SJCRH30 (cell line): ENCODE measurements around the gene ANO6. TPM values are rescaled to one million over a fixed set of nuclear protein-coding genes. Genes with fewer than 3 reads are reported as not detected.
"Not testable (repeated sequence)": the region's sequence is repeated elsewhere in the genome, so short reads cannot be mapped to it uniquely, and the experiment has no call there.

Experiments used
- DNase-seq, 2 experiments: peaks; one replicate each; pipeline ENCODE4 v3.0.0-alpha.2; 2015 to 2020
- H3K27ac ChIP-seq: fragments of 250-450 bp; sonication (Bioruptor Pico); 2 replicates; pipeline ENCODE4 v1.5.1; 2020; ENCODE audit warnings: mild to moderate bottlenecking, moderate library complexity
- H3K27me3 ChIP-seq: fragments of 250-450 bp; sonication (Bioruptor Pico); 2 replicates; pipeline ENCODE4 v1.5.1; 2020; ENCODE audit warnings: mild to moderate bottlenecking, moderate library complexity
- H3K36me3 ChIP-seq: fragments of 250-450 bp; sonication (Bioruptor Pico); 2 replicates; pipeline ENCODE4 v1.5.1; 2020; ENCODE audit warnings: mild to moderate bottlenecking, moderate library complexity
- H3K4me1 ChIP-seq: fragments of 250-450 bp; sonication (Bioruptor Pico); 2 replicates; pipeline ENCODE4 v1.5.1; 2020; ENCODE audit warnings: mild to moderate bottlenecking, moderate library complexity
- H3K4me3 ChIP-seq: fragments of 250-450 bp; sonication (Bioruptor Pico); 2 replicates; pipeline ENCODE4 v1.5.1; 2020; ENCODE audit warnings: mild to moderate bottlenecking, moderate library complexity
- H3K9me3 ChIP-seq: fragments of 250-450 bp; sonication (Bioruptor Pico); replicated peaks from 2 replicates; pipeline ENCODE4 v1.5.1; 2020; ENCODE audit warnings: mild to moderate bottlenecking, moderate library complexity
- total RNA-seq: library from RNA; depleted of rRNA; stranded (reverse); fragments of >200 nt; shearing (Covaris generic); gene quantifications from 2 replicates; pipeline ENCODE4 v1.2.3, GENCODE V29; 2014

Gene ANO6
- total RNA-seq, 1 experiment from 2014 or later, result 60.7 TPM

GRCh38 chr12:45243963-45244362 lies 28.1 kb downstream of the ANO6 start:
- no peak overlapping the region for H3K4me3 ChIP-seq
- no peaks in the 10 kb centered on the region for H3K4me1 ChIP-seq
- peaks cover 5% of the 10 kb centered on the region for H3K9me3 ChIP-seq
- H3K36me3 ChIP-seq, result no peaks in the 10 kb centered on the region
- H3K27me3 ChIP-seq, result no peaks in the 10 kb centered on the region
- no peak for DNase-seq
- H3K27ac ChIP-seq, result no peak overlapping the region

GRCh38 chr12:45244561-45245343 lies 28.9 kb downstream of the ANO6 start:
- no peaks in the 10 kb centered on the region for H3K4me1 ChIP-seq
- H3K4me3 ChIP-seq, result no peak overlapping the region
- no peaks in the 10 kb centered on the region for H3K36me3 ChIP-seq
- DNase-seq, result no peak
- no peaks in the 10 kb centered on the region for H3K27me3 ChIP-seq
- H3K9me3 ChIP-seq, result peaks cover 5% of the 10 kb centered on the region
- no peak overlapping the region for H3K27ac ChIP-seq

GRCh38 chr12:45246236-45246635 lies 30.3 kb downstream of the ANO6 start:
- Histone ChIP-seq H3K27me3 (no peaks in the 10 kb centered on the region), H3K9me3 (peaks cover under 1% of the 10 kb centered on the region), H3K27ac (no peak overlapping the region), H3K4me3 (no peak overlapping the region), H3K4me1 (no peaks in the 10 kb centered on the region), H3K36me3 (no peaks in the 10 kb centered on the region)
- no peak for DNase-seq

GRCh38 chr12:45247589-45247988 lies 31.7 kb downstream of the ANO6 start:
- no peaks in the 10 kb centered on the region for H3K36me3 ChIP-seq
- no peak for DNase-seq
- H3K27ac ChIP-seq, result no peak overlapping the region
- no peak overlapping the region for H3K4me3 ChIP-seq
- no peaks in the 10 kb centered on the region; the same call in 1 of the 2 replicates for H3K9me3 ChIP-seq
- no peaks in the 10 kb centered on the region for H3K4me1 ChIP-seq
- no peaks in the 10 kb centered on the region for H3K27me3 ChIP-seq

DNA sequence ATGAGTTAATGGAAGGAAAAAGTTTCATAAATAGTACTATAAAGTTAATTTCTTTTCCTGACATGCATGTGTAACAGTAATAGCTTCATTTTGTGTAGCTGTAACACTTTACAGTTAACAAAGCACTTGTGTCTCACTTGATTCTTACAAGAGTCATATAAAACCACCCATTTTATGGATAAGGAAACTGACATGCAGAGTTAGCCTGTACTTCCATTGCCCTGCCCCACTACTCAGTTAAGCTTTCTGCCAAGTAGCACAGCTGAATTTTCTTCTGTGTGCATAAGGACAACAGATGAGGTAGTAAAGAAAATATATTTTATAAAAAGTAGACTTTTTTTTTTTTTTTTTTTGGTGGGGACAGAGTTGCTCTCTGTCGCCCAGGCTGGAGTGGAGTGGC lies 32.2 kb downstream of the ANO6 start:
- no peak for DNase-seq
- Histone ChIP-seq H3K4me1 (no peaks in the 10 kb centered on the region), H3K9me3 (no peaks in the 10 kb centered on the region; the same call in 1 of the 2 replicates), H3K36me3 (no peaks in the 10 kb centered on the region), H3K27ac (no peak overlapping the region), H3K4me3 (no peak overlapping the region), H3K27me3 (no peaks in the 10 kb centered on the region)

- Histone ChIP-seq H3K4me1 (no peaks in the 10 kb centered on the region), H3K9me3 (no peaks in the 10 kb centered on the region), H3K4me3 (no peak overlapping the region), H3K27me3 (no peaks in the 10 kb centered on the region), H3K36me3 (no peaks in the 10 kb centered on the region), H3K27ac (no peak overlapping the region)
- DNase-seq, result no peak
Measured at GRCh38 chr12:45254254-45254653, 38.4 kb downstream of the ANO6 start.

- Histone ChIP-seq H3K27me3 (no peaks in the 10 kb centered on the region), H3K4me3 (no peak overlapping the region), H3K36me3 (no peaks in the 10 kb centered on the region), H3K4me1 (no peaks in the 10 kb centered on the region), H3K9me3 (no peaks in the 10 kb centered on the region), H3K27ac (no peak overlapping the region)
- no peak for DNase-seq
Measured at GRCh38 chr12:45256721-45257120, 40.8 kb downstream of the ANO6 start.

- no peaks in the 10 kb centered on the region for H3K4me1 ChIP-seq
Measured at GRCh38 chr12:45257185-45257930, 41.5 kb downstream of the ANO6 start.

GRCh38 chr12:45259675-45260074 lies 43.8 kb downstream of the ANO6 start:
- no peak for DNase-seq
- H3K36me3 ChIP-seq, result no peaks in the 10 kb centered on the region
- H3K27me3 ChIP-seq, result no peaks in the 10 kb centered on the region
- H3K4me1 ChIP-seq, result no peaks in the 10 kb centered on the region
- no peak overlapping the region for H3K4me3 ChIP-seq
- no peaks in the 10 kb centered on the region for H3K9me3 ChIP-seq
- no peak overlapping the region for H3K27ac ChIP-seq

More at GRCh38 chr12:45257185-45257930, 41.5 kb downstream of the ANO6 start:
- no peaks in the 10 kb centered on the region for H3K27me3 ChIP-seq
- no peak for DNase-seq
- H3K27ac ChIP-seq, result no peak overlapping the region
- H3K4me3 ChIP-seq, result no peak overlapping the region
- H3K36me3 ChIP-seq, result no peaks in the 10 kb centered on the region
- no peaks in the 10 kb centered on the region for H3K9me3 ChIP-seq

- Histone ChIP-seq H3K27ac (no peak overlapping the region), H3K4me1 (no peaks in the 10 kb centered on the region)
- no peak for DNase-seq
Measured at GRCh38 chr12:45260104-45260815, 44.4 kb downstream of the ANO6 start.

DNA sequence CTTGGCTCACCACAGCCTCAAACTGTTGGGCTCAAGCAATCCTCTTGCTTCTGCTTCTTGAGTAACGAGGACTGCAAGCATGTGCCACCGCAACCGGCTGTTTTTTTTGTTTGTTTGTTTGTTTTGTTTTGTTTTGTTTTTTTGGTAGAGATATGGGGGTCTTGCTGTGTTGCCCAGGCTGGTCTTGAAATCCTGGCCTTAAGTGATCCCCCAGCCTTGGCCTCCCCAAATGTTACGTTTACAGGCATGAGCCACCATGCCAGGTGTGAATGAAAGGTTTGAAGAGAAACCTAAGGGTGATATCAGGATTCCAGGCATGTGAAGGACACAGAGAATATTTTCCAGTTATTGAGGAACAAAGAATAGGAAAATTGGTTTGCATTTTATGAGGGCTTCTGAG lies 45.0 kb downstream of the ANO6 start:
- DNase-seq, result no peak
- Histone ChIP-seq H3K9me3 (no peaks in the 10 kb centered on the region), H3K27me3 (no peaks in the 10 kb centered on the region), H3K4me1 (no peaks in the 10 kb centered on the region), H3K27ac (no peak overlapping the region), H3K4me3 (no peak overlapping the region), H3K36me3 (no peaks in the 10 kb centered on the region)

More at GRCh38 chr12:45260104-45260815, 44.4 kb downstream of the ANO6 start:
- Histone ChIP-seq H3K36me3 (no peaks in the 10 kb centered on the region), H3K27me3 (no peaks in the 10 kb centered on the region), H3K4me3 (no peak overlapping the region), H3K9me3 (no peaks in the 10 kb centered on the region)

DNA sequence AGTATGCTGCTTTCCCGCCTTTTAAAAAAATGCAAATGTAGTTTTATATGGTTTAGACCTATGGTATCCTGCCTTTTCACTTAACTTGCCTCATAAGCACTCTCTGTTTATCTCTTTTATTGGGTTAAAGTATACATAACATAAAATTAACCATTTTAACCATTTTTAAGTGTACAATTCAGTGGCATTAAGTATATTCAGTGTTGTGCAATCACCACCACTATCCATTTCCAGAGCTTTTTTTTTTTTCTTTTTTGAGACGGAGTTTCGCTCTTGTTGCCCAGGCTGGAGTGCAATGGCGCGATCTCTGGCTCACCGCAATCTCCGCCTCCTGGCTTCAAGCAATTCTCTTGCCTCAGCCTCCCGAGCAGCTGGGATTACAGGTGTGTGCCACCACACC lies 46.3 kb downstream of the ANO6 start:
- H3K9me3 ChIP-seq, H3K36me3 ChIP-seq, H3K4me1 ChIP-seq, H3K27me3 ChIP-seq, DNase-seq, H3K4me3 ChIP-seq, H3K27ac ChIP-seq: not testable (repeated sequence)

GRCh38 chr12:45263587-45263986 lies 47.7 kb downstream of the ANO6 start:
- Histone ChIP-seq H3K27me3 (no peaks in the 10 kb centered on the region), H3K9me3 (no peaks in the 10 kb centered on the region), H3K36me3 (no peaks in the 10 kb centered on the region), H3K27ac (no peak overlapping the region), H3K4me1 (peaks cover 4% of the 10 kb centered on the region), H3K4me3 (no peak overlapping the region)
- DNase-seq, result no peak

DNA sequence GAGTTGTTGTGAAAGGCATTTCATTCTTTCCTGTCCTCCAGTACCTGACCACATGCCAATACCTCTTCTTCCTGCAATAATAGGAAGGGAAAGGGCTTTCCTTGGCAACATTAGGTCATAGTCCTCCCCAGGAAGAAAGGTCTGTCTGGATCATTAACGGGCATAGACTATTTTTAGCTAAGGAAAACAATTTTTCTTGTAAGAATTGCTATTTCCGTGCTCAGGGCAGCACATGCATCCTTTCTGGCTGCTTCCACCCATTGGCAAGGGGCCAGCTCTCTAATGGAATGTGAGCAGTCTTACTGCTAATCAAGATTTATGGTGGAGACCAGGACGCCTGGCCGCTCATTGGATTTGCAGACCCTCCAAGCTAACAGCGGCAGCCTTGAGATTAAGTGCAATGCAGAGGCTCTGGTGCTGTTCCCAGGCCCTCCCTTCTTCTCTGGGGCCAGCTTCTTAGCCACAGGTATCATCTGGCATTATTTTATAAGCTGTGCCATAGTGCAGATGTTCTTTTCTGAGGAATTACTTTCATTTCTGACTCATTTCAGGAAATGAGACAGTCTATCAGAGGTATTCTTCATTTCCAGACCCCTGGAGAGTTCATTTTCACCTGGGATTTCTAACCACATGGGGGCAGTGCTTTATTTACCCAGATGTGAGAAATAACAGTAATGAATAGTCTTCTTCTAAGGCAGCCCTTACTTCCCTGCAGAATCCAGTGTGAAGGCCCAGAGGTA lies 52.9 kb downstream of the ANO6 start:
- H3K4me3 ChIP-seq, result no peak overlapping the region
- peak; percentile 89 to 91 for DNase-seq
- H3K27me3 ChIP-seq, result no peaks in the 10 kb centered on the region
- no peaks in the 10 kb centered on the region for H3K36me3 ChIP-seq
- H3K9me3 ChIP-seq, result no peaks in the 10 kb centered on the region
- H3K4me1 ChIP-seq, result peaks cover 18% of the 10 kb centered on the region
- H3K27ac ChIP-seq, result peak overlapping the region; percentile 0; the same call in 1 of the 2 replicates
